HG03354 (cell line): ENCODE results near the gene TMEM123.
"Not testable (repeated sequence)": the region's sequence is repeated elsewhere in the genome, so short reads cannot be mapped to it uniquely, and the experiment has no call there.

ENCODE experiments used
- ATAC-seq: cut with Tn5 transposase; IDR thresholded peaks from one replicate; pipeline ENCODE4 v1.9.1; 2021; ENCODE audit warnings: mild to moderate bottlenecking; ENCODE audit not compliant: unreplicated experiment, poor library complexity, severe bottlenecking

TMEM123 gene

DNA sequence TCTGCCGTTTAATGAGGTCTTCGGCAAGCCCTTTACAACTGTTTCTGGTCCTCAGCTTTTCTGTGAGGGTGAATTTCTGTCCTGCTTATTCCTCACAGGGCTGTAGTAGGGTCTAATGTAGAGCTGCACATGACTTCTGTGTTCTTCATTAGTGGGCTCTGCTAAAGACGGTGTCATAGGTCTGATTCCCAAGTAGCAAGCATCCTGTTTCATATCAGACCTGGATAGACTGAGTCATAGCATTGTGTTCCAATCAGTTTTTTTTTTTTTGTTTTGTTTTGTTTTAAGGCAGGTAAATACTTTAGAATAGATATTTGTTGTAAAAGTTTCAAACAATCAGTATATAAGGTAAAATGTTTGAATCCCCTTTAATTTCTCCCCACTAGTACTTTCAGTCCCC is 70.2 kb downstream of the TMEM123 start:
- ATAC-seq = no peak

- no peak for ATAC-seq
Measured at GRCh38 chr11:102378818-102379217, 73.7 kb downstream of the TMEM123 start.

DNA sequence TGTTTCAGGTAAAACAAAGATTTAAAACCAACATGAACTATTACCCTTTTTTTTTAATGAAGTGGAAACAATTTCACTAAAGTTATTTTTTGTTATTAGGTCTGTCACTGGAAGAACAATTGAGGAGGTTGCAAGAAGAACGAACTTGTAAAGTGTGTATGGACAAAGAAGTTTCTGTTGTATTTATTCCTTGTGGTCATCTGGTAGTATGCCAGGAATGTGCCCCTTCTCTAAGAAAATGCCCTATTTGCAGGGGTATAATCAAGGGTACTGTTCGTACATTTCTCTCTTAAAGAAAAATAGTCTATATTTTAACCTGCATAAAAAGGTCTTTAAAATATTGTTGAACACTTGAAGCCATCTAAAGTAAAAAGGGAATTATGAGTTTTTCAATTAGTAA is 74.7 kb downstream of the TMEM123 start:
- ATAC-seq = no peak

DNA sequence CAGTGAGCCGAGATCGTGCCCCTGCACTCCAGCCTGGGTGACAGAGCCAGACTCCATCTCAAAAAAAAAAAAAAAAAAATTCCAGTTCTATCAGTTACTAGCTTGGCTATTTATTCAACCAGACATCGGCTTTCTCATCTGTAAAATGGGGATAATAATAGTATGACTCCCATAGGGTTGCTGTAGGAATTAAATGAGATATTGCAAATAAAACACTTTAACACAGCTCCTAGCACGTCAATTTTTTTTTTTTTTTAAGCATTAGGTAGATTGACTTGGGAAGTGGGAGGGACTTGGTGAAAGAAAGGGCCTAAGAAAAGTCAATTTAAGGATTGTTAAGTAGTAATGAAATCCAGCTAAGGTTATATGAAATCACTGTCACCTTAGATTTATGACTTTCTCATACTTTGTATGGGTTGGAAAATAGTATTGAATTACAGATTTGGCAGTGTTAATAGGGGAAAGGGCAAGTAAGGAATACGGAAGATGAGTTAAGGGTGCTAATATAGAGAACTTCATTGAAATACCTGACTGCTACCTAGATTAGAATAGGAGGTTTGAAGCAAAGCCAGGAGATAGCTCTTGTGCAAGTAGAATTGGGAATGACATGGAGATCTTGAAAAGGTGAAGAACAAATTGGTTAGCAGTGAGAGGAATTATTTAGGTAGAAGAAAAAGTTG is 76.7 kb downstream of the TMEM123 start:
- ATAC-seq = no peak

DNA sequence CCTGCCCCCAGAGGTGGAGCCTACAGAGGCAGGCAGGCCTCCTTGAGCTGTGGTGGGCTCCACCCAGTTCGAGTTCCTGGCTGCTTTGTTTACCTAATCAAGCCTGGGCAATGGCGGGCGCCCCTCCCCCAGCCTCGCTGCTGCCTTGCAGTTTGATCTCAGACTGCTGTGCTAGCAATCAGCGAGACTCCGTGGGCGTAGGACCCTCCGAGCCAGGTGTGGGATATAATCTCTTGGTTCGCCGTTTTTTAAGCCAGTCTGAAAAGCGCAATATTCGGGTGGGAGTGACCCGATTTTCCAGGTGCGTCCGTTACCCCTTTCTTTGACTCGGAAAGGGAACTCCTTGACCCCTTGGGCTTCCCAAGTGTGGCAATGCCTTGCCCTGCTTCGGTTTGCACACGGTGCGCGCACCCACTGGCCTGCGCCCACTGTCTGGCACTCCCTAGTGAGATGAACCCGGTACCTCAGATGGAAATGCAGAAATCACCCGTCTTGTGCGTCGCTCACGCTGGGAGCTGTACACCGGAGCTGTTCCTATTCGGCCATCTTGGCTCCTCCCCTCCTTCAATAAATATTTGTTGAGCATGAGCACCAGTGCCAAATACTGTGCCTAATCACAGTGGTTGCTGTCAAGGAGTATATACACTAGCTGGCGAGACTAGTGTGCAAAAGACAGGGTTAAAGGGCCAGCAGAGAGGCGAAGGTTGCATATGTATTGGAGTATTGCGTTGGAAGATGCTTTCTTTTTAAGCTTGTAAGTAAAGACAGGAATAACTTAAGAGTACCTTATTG is 77.7 kb downstream of the TMEM123 start:
- not testable (repeated sequence) for ATAC-seq

DNA sequence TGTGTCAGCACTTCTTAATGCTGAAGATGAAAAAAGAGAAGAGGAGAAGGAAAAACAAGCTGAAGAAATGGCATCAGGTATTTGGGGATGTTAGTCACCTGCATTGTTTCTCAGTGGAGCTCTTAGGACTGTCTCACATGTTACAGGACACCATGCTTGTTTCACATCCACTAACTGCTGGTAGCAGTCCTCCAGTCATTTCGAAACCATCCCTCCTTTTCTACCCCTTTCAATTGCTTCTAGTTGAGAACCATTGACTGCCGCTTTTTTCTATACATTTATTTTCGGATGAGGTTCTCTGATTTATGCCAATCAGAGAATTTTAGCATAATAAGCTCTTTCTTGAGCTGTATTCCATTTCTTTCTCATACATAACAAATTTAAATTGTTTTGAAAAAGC is 84.1 kb downstream of the TMEM123 start:
- ATAC-seq = peak; percentile 100

GRCh38 chr11:102367364-102367763 is 85.2 kb downstream of the TMEM123 start:
- ATAC-seq = no peak

- ATAC-seq = no peak
Measured at GRCh38 chr11:102364991-102365390, 87.6 kb downstream of the TMEM123 start.

- peak; percentile 89 for ATAC-seq
Measured at GRCh38 chr11:102361086-102362031, 91.2 kb downstream of the TMEM123 start.

DNA sequence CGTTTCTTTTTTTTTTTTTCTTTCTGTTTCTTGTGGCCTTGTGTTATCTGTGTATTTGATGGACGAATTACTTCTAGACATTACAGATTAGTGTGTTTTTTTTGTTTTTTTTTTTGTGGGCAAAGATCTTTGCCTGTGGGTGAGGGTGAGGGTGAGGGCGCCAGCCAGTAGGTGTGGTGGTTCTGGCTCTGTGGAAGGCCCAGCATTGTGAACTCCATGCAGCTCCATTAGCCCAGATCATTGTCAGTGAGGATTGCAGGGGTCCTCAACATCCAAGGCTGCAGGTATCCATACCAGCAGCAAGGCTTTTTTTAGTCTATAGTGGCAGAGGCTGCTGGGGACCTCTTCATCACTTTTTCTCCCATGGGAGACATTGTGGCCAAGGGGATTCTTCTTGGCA is 91.9 kb downstream of the TMEM123 start:
- ATAC-seq = no peak

GRCh38 chr11:102359372-102359771 is 93.2 kb downstream of the TMEM123 start:
- no peak for ATAC-seq

DNA sequence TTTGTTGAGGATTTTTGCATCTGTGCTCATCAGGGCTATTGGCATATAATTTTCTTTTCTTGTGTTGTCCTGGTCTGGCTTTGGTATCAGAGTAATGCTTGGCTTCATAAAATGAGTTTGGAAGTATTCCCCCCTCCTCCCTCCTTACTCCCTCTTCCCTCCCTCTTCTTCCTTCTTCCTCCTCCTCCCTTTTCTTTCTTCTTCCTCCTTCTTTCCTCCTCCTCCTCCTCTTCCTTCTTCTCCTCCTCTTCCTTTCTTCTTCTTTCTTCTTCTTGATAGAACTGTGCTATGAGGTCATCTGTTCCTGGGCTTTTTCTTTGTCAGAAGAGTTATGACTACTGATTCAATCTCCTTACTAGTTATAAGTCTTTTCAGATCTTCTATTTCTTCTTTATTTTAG is 95.4 kb downstream of the TMEM123 start:
- ATAC-seq = no peak

DNA sequence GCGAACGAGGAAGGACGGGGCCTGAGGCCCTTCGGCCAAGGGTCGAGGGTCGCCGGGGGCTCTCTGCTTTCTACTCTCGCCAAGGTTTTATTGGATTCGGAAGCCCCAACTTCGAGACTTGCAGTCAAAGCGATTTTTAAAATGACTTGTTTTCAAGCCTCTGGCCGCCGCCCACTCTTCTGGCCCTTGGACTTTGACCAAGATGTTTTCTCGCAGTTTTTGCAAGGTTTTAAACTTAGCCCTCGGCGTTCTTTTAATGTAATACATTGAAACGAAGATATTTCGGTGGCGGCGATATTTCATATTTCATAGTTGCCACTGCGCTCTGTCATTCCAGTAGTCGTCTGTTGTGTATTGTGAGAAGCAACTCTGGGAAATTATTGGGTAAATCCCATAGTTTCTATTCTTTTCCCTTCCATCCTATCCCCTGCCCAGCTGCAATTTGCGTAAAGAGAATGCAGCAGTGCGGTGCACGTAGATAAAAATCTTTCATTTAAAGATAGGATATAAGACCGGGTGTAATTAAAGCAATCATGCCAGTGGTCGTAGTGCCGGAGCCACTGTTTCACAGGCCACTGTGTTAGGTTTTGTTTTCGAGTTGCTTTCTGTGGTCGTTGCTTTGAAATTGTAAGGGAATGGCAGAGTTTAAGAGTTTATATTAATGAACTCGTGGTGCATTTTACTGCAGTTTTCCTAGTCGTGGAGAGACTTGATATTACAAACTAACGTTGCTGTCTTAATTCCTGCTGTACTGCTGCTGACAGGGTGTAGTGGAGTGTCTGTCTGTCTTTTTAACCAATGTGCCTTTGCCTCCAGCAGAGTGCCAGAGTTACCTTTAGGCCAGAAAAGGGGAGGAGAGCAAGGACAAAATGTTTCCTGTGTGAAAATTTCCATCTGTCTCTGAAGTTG is 104.8 kb downstream of the TMEM123 start:
- peak; percentile 27 for ATAC-seq

GRCh38 chr11:102346748-102347461 is 105.7 kb downstream of the TMEM123 start, which contains the start of gene BIRC2:
Gene BIRC2 (plus strand): TSS chr11:102347214. CDS start chr11:102349855, 2,641 bp downstream.
- ATAC-seq = peak; percentile 91

DNA sequence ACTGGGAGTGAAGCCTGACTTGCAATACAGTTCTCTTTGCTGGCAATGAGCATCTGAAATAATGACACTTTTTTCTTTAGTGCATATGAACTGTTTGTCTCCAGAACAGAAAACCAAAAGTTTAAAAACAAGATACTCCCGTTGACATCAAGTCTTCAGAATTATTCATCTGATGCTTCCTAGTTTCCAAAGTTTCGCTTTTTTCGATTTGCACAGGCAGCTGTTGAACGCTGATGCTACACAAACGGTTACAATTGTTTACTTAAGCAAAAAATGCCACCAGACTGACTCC is 106.2 kb downstream of the TMEM123 start:
- no peak for ATAC-seq
